PFSK-1 (cell line): ENCODE data around the gene ARHGAP8.

Experiments
- FOXP2 ChIP-seq: optimal IDR thresholded peaks from 2 replicates; pipeline ENCODE3; 2011; ENCODE audit warnings: borderline replicate concordance, control low read depth, inconsistent platforms; ENCODE audit not compliant: insufficient read depth; ENCODE audit errors: extremely low read length, extremely low read depth
- POLR2AphosphoS5 ChIP-seq: IDR thresholded peaks from 2 replicates; pipeline ENCODE4 v1.6.1; 2012; ENCODE audit warnings: low read depth, mild to moderate bottlenecking, control low read depth, low read length, moderate library complexity
- REST ChIP-seq, 2 experiments: IDR thresholded peaks; 2 replicates each; pipeline versions ENCODE4 v1.6.1 to v1.8.0; 2011 to 2012; ENCODE audit warnings: low read depth in 2 of 2, low read length in 2 of 2, control low read depth in 1 of 2, inconsistent platforms in 1 of 2, mild to moderate bottlenecking in 1 of 2, moderate library complexity in 1 of 2; ENCODE audit not compliant: insufficient read depth in 1 of 2
- SIN3A ChIP-seq: IDR thresholded peaks from 2 replicates; pipeline ENCODE4 v1.6.1; 2012; ENCODE audit warnings: mild to moderate bottlenecking, low read length, moderate library complexity, borderline replicate concordance; ENCODE audit not compliant: insufficient read depth
- TAF1 ChIP-seq: IDR thresholded peaks from 2 replicates; pipeline ENCODE4 v1.6.1; 2012; ENCODE audit warnings: low read length, control low read depth, borderline replicate concordance; ENCODE audit not compliant: insufficient read depth

Gene ARHGAP8

GRCh38 chr22:44901301-44901700 is 148.9 kb downstream of the ARHGAP8 start:
- TF ChIP-seq TAF1 (no peak), REST (IDR thresholded peaks at IDR 0.05; ENCODE audit: insufficient read depth in 1 of 2, low read depth in 2 of 2, low read length in 2 of 2) (no peak), SIN3A (no peak), POLR2AphosphoS5 (no peak), FOXP2 (no peak)

- TF ChIP-seq POLR2AphosphoS5 (no peak), SIN3A (no peak), REST (IDR thresholded peaks at IDR 0.05; ENCODE audit: insufficient read depth in 1 of 2, low read depth in 2 of 2, low read length in 2 of 2) (no peak), TAF1 (no peak), FOXP2 (no peak)
These were observed 154.0 kb downstream of the ARHGAP8 start for GRCh38 chr22:44906248-44906936.

- TF ChIP-seq REST (IDR thresholded peaks at IDR 0.05; ENCODE audit: insufficient read depth in 1 of 2, low read depth in 2 of 2, low read length in 2 of 2), result no peak
- TF ChIP-seq TAF1, result no peak
- no peak for TF ChIP-seq FOXP2
- TF ChIP-seq POLR2AphosphoS5, result no peak
- TF ChIP-seq SIN3A, result no peak
These were observed 154.7 kb downstream of the ARHGAP8 start for GRCh38 chr22:44906999-44907644.

- TF ChIP-seq FOXP2, result no peak
- no peak for TF ChIP-seq REST (IDR thresholded peaks at IDR 0.05; ENCODE audit: insufficient read depth in 1 of 2, low read depth in 2 of 2, low read length in 2 of 2)
- no peak for TF ChIP-seq SIN3A
- TF ChIP-seq TAF1, result no peak
- TF ChIP-seq POLR2AphosphoS5, result no peak
These were observed 155.7 kb downstream of the ARHGAP8 start for GRCh38 chr22:44907765-44908737.
